PFSK-1 (cell line): ENCODE measurements around the gene COL8A1.

Source experiments
- FOXP2 ChIP-seq: optimal IDR thresholded peaks from 2 replicates; pipeline ENCODE3; 2011; ENCODE audit warnings: borderline replicate concordance, control low read depth, inconsistent platforms; ENCODE audit not compliant: insufficient read depth; ENCODE audit errors: extremely low read length, extremely low read depth
- POLR2AphosphoS5 ChIP-seq: IDR thresholded peaks from 2 replicates; pipeline ENCODE4 v1.6.1; 2012; ENCODE audit warnings: low read depth, mild to moderate bottlenecking, control low read depth, low read length, moderate library complexity
- SIN3A ChIP-seq: IDR thresholded peaks from 2 replicates; pipeline ENCODE4 v1.6.1; 2012; ENCODE audit warnings: mild to moderate bottlenecking, low read length, moderate library complexity, borderline replicate concordance; ENCODE audit not compliant: insufficient read depth
- TAF1 ChIP-seq: IDR thresholded peaks from 2 replicates; pipeline ENCODE4 v1.6.1; 2012; ENCODE audit warnings: low read length, control low read depth, borderline replicate concordance; ENCODE audit not compliant: insufficient read depth
- TF ChIP-seq, protein P1 (sequence below), 2 experiments: IDR thresholded peaks; 2 replicates each; pipeline versions ENCODE4 v1.6.1 to v1.8.0; 2011 to 2012; ENCODE audit warnings: low read depth in 2 of 2, low read length in 2 of 2, control low read depth in 1 of 2, inconsistent platforms in 1 of 2, mild to moderate bottlenecking in 1 of 2, moderate library complexity in 1 of 2; ENCODE audit not compliant: insufficient read depth in 1 of 2

COL8A1 gene

DNA sequence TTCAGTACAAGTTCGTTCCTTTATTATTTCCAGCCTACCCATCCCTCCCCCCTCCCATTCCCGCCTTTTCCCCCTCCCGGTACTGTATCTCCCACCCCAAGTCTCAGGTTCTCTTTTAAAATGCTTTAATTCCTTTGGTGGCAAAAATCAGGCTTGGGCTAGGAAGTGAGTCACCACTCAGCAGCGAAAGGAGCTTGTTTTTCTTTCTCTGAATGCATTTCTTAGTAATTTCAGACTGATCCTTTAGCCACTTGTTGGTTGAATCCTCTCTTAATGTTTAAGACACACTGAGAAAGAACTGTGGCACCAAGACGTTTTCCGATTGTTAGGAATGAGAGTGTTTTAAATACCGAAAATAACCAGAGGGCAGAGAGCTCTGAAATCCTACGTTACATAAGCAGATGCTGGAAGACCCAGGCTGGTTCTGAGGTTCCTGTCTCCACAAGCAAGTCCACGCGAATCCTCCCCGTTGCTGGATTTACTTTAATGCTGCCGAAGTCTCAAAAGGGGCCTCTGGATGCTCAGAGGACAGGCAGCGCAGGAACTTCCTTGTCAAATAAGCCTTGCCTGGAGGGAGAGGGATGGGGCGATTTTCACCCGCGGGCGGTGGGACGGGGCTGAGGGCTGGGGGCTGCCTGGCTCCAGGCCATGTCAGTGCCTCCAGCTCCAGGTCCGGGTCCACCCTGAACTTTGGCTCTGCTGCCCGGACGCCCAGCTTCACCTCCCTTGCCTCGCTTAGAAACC is 854 bp upstream of the COL8A1 start:
- no peak for TF ChIP-seq SIN3A
- TF ChIP-seq, protein P1, sequence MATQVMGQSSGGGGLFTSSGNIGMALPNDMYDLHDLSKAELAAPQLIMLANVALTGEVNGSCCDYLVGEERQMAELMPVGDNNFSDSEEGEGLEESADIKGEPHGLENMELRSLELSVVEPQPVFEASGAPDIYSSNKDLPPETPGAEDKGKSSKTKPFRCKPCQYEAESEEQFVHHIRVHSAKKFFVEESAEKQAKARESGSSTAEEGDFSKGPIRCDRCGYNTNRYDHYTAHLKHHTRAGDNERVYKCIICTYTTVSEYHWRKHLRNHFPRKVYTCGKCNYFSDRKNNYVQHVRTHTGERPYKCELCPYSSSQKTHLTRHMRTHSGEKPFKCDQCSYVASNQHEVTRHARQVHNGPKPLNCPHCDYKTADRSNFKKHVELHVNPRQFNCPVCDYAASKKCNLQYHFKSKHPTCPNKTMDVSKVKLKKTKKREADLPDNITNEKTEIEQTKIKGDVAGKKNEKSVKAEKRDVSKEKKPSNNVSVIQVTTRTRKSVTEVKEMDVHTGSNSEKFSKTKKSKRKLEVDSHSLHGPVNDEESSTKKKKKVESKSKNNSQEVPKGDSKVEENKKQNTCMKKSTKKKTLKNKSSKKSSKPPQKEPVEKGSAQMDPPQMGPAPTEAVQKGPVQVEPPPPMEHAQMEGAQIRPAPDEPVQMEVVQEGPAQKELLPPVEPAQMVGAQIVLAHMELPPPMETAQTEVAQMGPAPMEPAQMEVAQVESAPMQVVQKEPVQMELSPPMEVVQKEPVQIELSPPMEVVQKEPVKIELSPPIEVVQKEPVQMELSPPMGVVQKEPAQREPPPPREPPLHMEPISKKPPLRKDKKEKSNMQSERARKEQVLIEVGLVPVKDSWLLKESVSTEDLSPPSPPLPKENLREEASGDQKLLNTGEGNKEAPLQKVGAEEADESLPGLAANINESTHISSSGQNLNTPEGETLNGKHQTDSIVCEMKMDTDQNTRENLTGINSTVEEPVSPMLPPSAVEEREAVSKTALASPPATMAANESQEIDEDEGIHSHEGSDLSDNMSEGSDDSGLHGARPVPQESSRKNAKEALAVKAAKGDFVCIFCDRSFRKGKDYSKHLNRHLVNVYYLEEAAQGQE (IDR thresholded peaks at IDR 0.05; ENCODE audit: insufficient read depth in 1 of 2, low read depth in 2 of 2, low read length in 2 of 2), result no peak
- no peak for TF ChIP-seq TAF1
- TF ChIP-seq POLR2AphosphoS5, result no peak
- TF ChIP-seq FOXP2, result no peak

DNA sequence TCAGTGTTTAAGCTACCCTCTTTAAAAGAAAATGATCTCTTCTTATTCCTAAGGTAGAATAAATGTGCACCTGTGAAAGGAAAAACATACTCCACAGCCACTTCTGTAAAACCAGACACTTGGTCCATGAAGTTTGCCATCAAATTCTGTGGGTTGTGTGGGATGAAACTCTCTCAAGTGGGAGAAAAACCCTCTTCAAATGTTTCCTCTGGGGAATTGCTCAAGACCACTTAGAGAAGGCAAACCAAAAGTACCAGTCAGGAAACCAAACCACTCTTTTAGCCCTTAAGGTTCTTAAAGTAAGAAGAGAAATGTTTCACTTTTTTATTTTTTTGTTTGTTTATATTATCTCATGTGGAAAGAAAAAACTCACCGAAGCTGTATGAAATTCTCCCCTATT is 1.2 kb downstream of the COL8A1 start:
- no peak for TF ChIP-seq SIN3A
- TF ChIP-seq POLR2AphosphoS5, result no peak
- TF ChIP-seq, protein P1 (IDR thresholded peaks at IDR 0.05; ENCODE audit: insufficient read depth in 1 of 2, low read depth in 2 of 2, low read length in 2 of 2), result no peak
- TF ChIP-seq FOXP2, result no peak
- no peak for TF ChIP-seq TAF1

DNA sequence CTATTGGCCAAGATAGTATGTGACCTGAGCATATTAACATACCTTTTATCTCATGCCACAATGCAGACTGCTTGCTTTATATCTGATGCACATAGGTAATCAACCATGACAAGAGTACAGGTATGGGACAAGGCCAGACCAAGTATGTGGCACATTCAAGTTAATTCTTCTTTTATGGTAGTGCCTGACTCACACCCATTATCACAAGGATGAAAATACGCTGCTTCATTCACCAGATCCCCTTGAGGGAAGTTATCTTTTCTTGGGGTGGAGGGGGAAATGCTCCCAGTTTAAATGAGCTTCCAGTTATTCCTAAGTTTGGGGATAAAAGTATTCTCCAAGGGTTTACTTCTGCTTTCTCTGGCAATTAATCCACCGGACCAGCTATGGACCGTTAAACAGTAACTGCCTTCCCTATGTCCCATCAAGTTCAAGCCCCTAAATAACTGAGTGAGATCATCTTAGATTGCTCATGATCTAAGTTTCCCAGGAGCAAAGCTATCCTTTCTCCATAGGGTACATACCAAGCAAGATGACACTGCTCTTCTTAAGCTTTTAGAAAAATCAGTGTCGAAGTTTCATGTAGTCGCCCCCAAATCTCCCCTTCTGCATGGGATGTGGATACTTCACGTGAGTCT is 1.9 kb downstream of the COL8A1 start:
- TF ChIP-seq FOXP2, result no peak
- TF ChIP-seq SIN3A, result no peak
- TF ChIP-seq, protein P1 (IDR thresholded peaks at IDR 0.05; ENCODE audit: insufficient read depth in 1 of 2, low read depth in 2 of 2, low read length in 2 of 2), result no peak
- TF ChIP-seq POLR2AphosphoS5, result no peak
- no peak for TF ChIP-seq TAF1

DNA sequence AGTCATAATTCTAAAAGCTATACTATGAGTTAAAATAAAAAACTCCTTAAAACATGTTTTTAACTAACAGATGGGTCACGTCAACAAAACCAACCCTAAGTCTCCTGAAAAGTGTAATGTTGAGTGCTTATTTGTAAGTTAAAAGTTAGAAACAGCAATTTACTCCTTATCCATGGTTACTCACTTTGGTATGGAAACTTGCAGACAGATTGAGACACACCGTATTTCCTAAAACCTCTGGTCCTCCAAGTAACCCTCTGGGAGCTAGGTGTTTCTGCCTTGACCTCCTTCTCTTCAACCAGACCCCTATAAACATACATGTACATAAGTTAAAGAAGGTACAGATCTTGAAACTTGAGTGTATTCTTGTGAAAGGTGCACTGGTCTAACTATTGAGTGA is 3.1 kb downstream of the COL8A1 start:
- TF ChIP-seq, protein P1 (IDR thresholded peaks at IDR 0.05; ENCODE audit: insufficient read depth in 1 of 2, low read depth in 2 of 2, low read length in 2 of 2), result no peak
- TF ChIP-seq SIN3A (no peak), FOXP2 (no peak), TAF1 (no peak), POLR2AphosphoS5 (no peak)

DNA sequence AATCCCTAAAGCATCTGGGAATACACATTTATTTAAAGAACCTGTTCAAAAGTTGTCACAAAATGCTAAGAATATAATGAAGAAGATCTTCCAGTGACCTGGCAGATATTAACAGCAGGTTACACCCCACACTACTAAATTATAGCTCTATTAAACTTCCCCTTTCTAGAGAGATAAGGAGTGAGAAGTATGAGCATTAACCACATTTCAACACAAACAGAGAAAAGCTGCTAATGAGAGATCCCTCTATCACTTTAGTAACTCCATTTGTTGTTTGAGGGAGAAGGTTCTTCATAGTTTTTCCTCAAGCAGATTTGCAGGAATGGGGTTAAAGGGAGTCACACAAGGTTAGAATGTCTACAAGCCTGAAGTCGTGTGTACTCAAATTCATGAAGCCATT is 3.6 kb downstream of the COL8A1 start:
- TF ChIP-seq SIN3A (no peak), POLR2AphosphoS5 (no peak), TAF1 (no peak), FOXP2 (no peak)
- TF ChIP-seq, protein P1 (IDR thresholded peaks at IDR 0.05; ENCODE audit: insufficient read depth in 1 of 2, low read depth in 2 of 2, low read length in 2 of 2), result no peak
